Small intestine (tissue), 7 donors: ENCODE measurements around the gene ACTL7B. TPM values are rescaled to one million over a fixed set of nuclear protein-coding genes. Genes with fewer than 3 reads are reported as not detected.

Experiments
- DNase-seq, 2 donors: peaks; one replicate each; pipeline versions ENCODE4 v3.0.0 to v3.0.0-alpha.2; 2013
- FAIRE-seq: peaks from 2 replicates; lab custom pipeline; 2012; peaks lifted over from hg19 to GRCh38; lab: Jason Lieb, UNC
- H3K27ac ChIP-seq, 3 donors: one replicate each; pipeline ENCODE4 v1.5.1; 2013; ENCODE audit warnings: low read length in 2 of 3, mild to moderate bottlenecking in 2 of 3, control low read depth in 1 of 3, inconsistent platforms in 1 of 3, low read depth in 1 of 3, moderate library complexity in 1 of 3
- H3K27me3 ChIP-seq, 3 donors: one replicate each; pipeline ENCODE4 v1.6.1; 2013; ENCODE audit warnings: low read length in 3 of 3, inconsistent platforms in 1 of 3; ENCODE audit not compliant: control insufficient read depth in 3 of 3, insufficient read depth in 3 of 3
- H3K36me3 ChIP-seq, 3 donors: one replicate each; pipeline ENCODE4 v1.6.1; 2013; ENCODE audit warnings: low read length in 3 of 3, inconsistent platforms in 1 of 3, low read depth in 1 of 3, mild to moderate bottlenecking in 1 of 3, moderate library complexity in 1 of 3; ENCODE audit not compliant: control insufficient read depth in 3 of 3, insufficient read depth in 2 of 3
- H3K4me1 ChIP-seq, 3 donors: one replicate each; pipeline ENCODE4 v1.6.1; 2013; ENCODE audit warnings: low read length in 2 of 3, inconsistent platforms in 1 of 3, low read depth in 1 of 3, mild to moderate bottlenecking in 1 of 3, moderate library complexity in 1 of 3; ENCODE audit not compliant: control insufficient read depth in 3 of 3, insufficient read depth in 2 of 3
- H3K4me3 ChIP-seq, 3 donors: one replicate each; pipeline ENCODE4 v1.5.1; 2013; ENCODE audit warnings: low read length in 3 of 3, control low read depth in 1 of 3, inconsistent platforms in 1 of 3, low read depth in 1 of 3, mild to moderate bottlenecking in 1 of 3, moderate library complexity in 1 of 3
- H3K9me3 ChIP-seq, 2 donors: one replicate each; pipeline ENCODE4 v1.6.1; 2013; ENCODE audit warnings: low read depth in 1 of 2, low read length in 1 of 2; ENCODE audit not compliant: control insufficient read depth in 2 of 2, insufficient read depth in 1 of 2
- WGBS, 3 donors: extraction: QIAGEN DNeasy Blood & Tissue Kit; methylation state at CpG; one replicate each; pipeline ENCODE4 v1.1.7; 2013; 5-methylcytosine and 5-hydroxymethylcytosine counted together
- polyA plus RNA-seq, 4 donors: library from polyadenylated mRNA; stranded (reverse) in 3 of 4; unstranded in 1 of 4; fragments of 200-250 nt in 3 of 4; fragments of 120-200 nt in 1 of 4; gene quantifications; one replicate each; pipeline versions ENCODE4 v1.2.1 to v1.2.3, GENCODE V29; 2013
- donor health status: healthy with polysubstance abuse.
- donor health status: control.
- donor health status: control.
- donor health status: Bipolar disorder and iron deficiency.
- donor health status: healthy.

The ACTL7B gene
- polyA plus RNA-seq, 4 donors: not detected

DNA sequence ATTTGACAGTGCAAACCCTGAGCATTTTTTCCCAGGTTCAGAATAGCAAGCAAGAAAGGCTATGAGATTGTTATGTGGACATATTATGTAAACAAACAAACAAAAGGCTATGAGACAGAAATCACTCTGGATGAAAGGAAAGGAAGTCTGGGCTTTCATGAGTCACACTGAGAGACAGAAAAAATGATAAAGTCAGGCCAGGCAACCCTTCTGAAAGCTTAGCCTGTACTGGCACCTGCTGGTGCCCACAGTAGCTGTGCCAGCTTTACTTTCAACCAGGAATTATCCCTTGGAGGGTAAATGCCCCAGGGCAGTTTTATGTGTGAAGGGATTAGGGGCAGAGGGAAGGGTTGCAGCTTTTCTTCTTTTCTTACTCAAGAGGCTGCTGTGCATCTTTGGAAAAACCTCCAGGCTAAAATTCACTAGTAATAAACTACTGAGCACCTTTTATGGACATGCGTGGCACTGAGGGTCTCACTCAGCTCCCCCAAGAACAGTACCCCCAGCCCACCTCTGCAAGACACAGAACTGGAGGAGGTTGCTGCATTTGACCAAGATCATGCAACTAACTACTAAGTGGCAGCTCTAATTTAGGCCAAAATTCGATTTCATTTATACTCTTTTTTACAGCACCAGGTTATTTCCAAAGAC, 41.7 kb downstream of the ACTL7B start:
- H3K9me3 ChIP-seq: no peaks in the 10 kb centered on the region
- 71 to 84% (median 81%) methylated on average over 2 of the region's 2 CpGs for WGBS, 3 donors
- H3K4me3 ChIP-seq: no peak overlapping the region
- no peak for FAIRE-seq
- H3K36me3 ChIP-seq: no peaks in the 10 kb centered on the region
- H3K4me1 ChIP-seq: no peaks in the 10 kb centered on the region
- H3K27me3 ChIP-seq: peaks cover 0 to 7% (median 0%) of the 10 kb centered on the region in 3 donors
- H3K27ac ChIP-seq: no peak overlapping the region
- no peak for DNase-seq

DNA sequence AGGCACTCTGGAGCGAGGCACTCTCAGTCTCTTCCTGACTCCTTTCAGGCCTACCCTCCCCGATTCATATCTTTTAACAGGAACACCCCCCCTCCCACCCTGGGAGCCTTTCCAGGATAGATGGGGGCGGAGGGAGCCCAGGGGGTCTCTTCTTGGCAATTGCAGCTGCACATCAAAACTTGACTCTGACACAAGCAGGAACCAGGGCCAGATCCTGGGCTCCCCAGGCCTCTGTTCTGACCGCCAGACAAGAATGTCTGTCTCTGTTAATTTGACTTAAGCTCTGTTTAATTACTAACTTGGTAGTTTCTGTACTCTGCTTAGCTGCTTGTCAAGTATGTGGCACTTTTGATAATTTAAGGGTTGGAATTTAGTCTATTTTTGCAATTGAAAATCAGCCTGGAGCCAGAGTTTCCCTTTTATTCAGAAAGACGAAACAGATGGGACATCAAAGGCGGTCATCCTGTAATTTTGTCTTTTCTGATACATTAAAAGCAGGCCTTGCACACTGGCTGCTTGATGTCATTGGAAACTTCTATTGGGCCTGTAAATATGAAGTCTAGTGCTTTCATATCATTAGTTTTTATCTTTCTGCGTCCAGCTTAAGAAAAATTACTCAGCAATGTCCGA, 43.3 kb downstream of the ACTL7B start:
- H3K36me3 ChIP-seq: no peaks in the 10 kb centered on the region
- H3K27me3 ChIP-seq: peaks cover 0 to 7% (median 0%) of the 10 kb centered on the region in 3 donors
- H3K4me1 ChIP-seq: no peaks in the 10 kb centered on the region
- H3K9me3 ChIP-seq: no peaks in the 10 kb centered on the region
- no peak overlapping the region for H3K27ac ChIP-seq
- WGBS, 3 donors: 75 to 85% (median 78%) methylated on average over 8 of the region's 8 CpGs
- DNase-seq: no peak
- H3K4me3 ChIP-seq: no peak overlapping the region
- FAIRE-seq: no peak

DNA sequence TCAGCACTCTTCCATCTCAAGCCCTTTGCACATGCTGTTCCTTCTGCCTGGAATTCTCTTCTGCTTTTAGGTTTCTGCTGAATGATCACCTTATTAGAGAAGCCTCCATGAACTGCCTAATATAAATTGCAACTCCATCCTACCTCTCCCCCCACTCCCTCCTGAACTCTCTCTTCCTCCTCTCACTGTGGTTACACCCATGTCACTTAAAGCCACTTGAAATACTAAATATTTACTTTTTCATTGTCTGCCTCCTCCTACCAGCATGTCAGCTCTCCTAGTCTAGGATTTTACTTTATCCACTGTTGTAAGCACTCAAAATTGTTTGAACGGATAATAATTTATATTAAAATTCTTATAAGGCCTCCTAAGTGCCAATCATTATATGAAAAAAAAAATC, 43.8 kb downstream of the ACTL7B start:
- peaks cover 0 to 7% (median 0%) of the 10 kb centered on the region in 3 donors for H3K27me3 ChIP-seq
- FAIRE-seq: no peak
- DNase-seq: no peak
- no peaks in the 10 kb centered on the region for H3K36me3 ChIP-seq
- no peak overlapping the region for H3K27ac ChIP-seq
- no peak overlapping the region for H3K4me3 ChIP-seq
- no peaks in the 10 kb centered on the region for H3K9me3 ChIP-seq
- 63 to 94% (median 76%) methylated on average over 1 of the region's 1 CpG for WGBS, 3 donors
- no peaks in the 10 kb centered on the region for H3K4me1 ChIP-seq

DNA sequence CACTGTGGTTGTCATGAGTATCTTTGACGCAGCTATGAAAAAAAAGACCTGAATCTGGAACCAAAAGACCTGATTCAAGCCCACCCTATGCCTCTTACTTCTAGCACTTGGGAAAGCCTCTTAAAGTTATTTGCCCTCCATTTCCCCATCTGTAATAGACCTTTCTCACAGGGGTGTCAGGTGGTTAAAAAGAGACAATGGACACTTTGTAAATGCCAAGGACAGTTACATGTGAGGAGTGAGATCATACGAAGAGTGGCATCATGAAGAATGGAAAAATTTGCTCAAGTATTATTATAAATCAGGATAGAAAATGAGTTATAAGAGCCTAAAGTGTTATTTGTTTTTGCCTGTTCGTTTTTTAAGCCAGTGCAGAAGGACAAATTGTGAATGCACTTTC, 46.5 kb downstream of the ACTL7B start:
- Histone ChIP-seq H3K4me3 (no peak overlapping the region), H3K36me3 (no peaks in the 10 kb centered on the region), H3K27ac (no peak overlapping the region), H3K4me1 (no peaks in the 10 kb centered on the region), H3K27me3 (peaks cover 0 to 7% (median 0%) of the 10 kb centered on the region in 3 donors), H3K9me3 (no peaks in the 10 kb centered on the region)
- WGBS, 3 donors: 56 to 74% (median 57%) methylated on average over 3 of the region's 3 CpGs
- FAIRE-seq (no peak), DNase-seq (no peak)

Other genes starting within 250 kb of the ACTL7B start
- not detected for gene ACTL7A, start 6.3 kb upstream of the ACTL7B start, polyA plus RNA-seq
- 10 to 100 TPM in 2 of 4 donors, 1 to 10 TPM in 2; 3.8 to 24.6 (median 11.4) TPM for gene ELP1, start 78.1 kb upstream of the ACTL7B start, polyA plus RNA-seq
- 10 to 100 TPM; 13.2 to 26.8 (median 19.1) TPM for gene ABITRAM, start 78.4 kb upstream of the ACTL7B start, polyA plus RNA-seq
- 10 to 100 TPM in 3 of 4 donors, 1 to 10 TPM in 1; 7.8 to 26.6 (median 20.8) TPM for gene CTNNAL1, start 157.5 kb upstream of the ACTL7B start, polyA plus RNA-seq